Thyroid gland (tissue), 4 donors: Measurements from ENCODE around the gene ST3GAL2.

ENCODE experiments used
- CTCF ChIP-seq, 6 experiments: fragments of 200-600 bp in 3 of 6; fragments of 450-650 bp in 3 of 6; sonication (generic) in 3 of 6; IDR thresholded peaks; one replicate each; pipeline ENCODE4 v1.5.1; 2016 to 2019; ENCODE audit warnings: antibody characterized with exemption in 6 of 6, mild to moderate bottlenecking in 2 of 6, inconsistent platforms in 1 of 6, moderate library complexity in 1 of 6
- POLR2A ChIP-seq, 2 donors: fragments of 450-650 bp; IDR thresholded peaks; one replicate each; pipeline ENCODE4 v1.6.1; 2017; ENCODE audit warnings: antibody characterized with exemption in 2 of 2, mild to moderate bottlenecking in 2 of 2, moderate library complexity in 1 of 2

- TF ChIP-seq POLR2A (IDR thresholded peaks at IDR 0.05) (no peak), CTCF (IDR thresholded peaks at IDR 0.05) (no peak)
Observed at GRCh38 chr16:70388006-70388680, 50.8 kb downstream of the ST3GAL2 start.
